ENCODE measurements around the gene MUSK. TPM values are rescaled to one million over a fixed set of nuclear protein-coding genes. Genes with fewer than 3 reads are reported as not detected.

MUSK gene
- total RNA-seq, 1 experiment from 2014 or later: not detected

GRCh38 chr9:110767559-110768063 lies 99.0 kb downstream of the MUSK start:
- ChIA-PET POLR2A (interaction anchor here (0.6 to 0.7 kb wide), 2 partner anchors 81 to 348 kb away, joined by 3 read pairs; no protein-coding TSS in a partner anchor), CTCF (no interaction called here)
- Histone ChIP-seq H3K36me3 (ENCODE audit: control insufficient read depth, insufficient read depth, low read length) (no peaks in the 10 kb centered on the region), H3K27ac (ENCODE audit: low read length) (no peak overlapping the region), H3K4me3 (ENCODE audit: low read depth in 2 of 2, low read length in 2 of 2) (no peak overlapping the region), H3K27me3 (ENCODE audit: control insufficient read depth, insufficient read depth, low read length) (no peaks in the 10 kb centered on the region), H3K9me3 (ENCODE audit: control insufficient read depth, insufficient read depth, low read depth, low read length) (no peaks in the 10 kb centered on the region), H3K4me1 (ENCODE audit: control insufficient read depth, insufficient read depth, low read length) (no peaks in the 10 kb centered on the region)
- TF ChIP-seq, protein P1, sequence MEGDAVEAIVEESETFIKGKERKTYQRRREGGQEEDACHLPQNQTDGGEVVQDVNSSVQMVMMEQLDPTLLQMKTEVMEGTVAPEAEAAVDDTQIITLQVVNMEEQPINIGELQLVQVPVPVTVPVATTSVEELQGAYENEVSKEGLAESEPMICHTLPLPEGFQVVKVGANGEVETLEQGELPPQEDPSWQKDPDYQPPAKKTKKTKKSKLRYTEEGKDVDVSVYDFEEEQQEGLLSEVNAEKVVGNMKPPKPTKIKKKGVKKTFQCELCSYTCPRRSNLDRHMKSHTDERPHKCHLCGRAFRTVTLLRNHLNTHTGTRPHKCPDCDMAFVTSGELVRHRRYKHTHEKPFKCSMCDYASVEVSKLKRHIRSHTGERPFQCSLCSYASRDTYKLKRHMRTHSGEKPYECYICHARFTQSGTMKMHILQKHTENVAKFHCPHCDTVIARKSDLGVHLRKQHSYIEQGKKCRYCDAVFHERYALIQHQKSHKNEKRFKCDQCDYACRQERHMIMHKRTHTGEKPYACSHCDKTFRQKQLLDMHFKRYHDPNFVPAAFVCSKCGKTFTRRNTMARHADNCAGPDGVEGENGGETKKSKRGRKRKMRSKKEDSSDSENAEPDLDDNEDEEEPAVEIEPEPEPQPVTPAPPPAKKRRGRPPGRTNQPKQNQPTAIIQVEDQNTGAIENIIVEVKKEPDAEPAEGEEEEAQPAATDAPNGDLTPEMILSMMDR (IDR thresholded peaks at IDR 0.05): no peak
- TF ChIP-seq SIN3A (IDR thresholded peaks at IDR 0.05; ENCODE audit: borderline replicate concordance, insufficient read depth, low read depth, low read length): no peak
- TF ChIP-seq, protein P2, sequence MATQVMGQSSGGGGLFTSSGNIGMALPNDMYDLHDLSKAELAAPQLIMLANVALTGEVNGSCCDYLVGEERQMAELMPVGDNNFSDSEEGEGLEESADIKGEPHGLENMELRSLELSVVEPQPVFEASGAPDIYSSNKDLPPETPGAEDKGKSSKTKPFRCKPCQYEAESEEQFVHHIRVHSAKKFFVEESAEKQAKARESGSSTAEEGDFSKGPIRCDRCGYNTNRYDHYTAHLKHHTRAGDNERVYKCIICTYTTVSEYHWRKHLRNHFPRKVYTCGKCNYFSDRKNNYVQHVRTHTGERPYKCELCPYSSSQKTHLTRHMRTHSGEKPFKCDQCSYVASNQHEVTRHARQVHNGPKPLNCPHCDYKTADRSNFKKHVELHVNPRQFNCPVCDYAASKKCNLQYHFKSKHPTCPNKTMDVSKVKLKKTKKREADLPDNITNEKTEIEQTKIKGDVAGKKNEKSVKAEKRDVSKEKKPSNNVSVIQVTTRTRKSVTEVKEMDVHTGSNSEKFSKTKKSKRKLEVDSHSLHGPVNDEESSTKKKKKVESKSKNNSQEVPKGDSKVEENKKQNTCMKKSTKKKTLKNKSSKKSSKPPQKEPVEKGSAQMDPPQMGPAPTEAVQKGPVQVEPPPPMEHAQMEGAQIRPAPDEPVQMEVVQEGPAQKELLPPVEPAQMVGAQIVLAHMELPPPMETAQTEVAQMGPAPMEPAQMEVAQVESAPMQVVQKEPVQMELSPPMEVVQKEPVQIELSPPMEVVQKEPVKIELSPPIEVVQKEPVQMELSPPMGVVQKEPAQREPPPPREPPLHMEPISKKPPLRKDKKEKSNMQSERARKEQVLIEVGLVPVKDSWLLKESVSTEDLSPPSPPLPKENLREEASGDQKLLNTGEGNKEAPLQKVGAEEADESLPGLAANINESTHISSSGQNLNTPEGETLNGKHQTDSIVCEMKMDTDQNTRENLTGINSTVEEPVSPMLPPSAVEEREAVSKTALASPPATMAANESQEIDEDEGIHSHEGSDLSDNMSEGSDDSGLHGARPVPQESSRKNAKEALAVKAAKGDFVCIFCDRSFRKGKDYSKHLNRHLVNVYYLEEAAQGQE (IDR thresholded peaks at IDR 0.05; ENCODE audit: insufficient read depth in 1 of 2, low read depth in 2 of 2, low read length in 1 of 2): no peak
- no peak for TF ChIP-seq TCF7L2 (IDR thresholded peaks at IDR 0.05; ENCODE audit: low read depth, low read length)
- TF ChIP-seq POLR2AphosphoS5 (IDR thresholded peaks at IDR 0.05; ENCODE audit: low read depth, low read length): no peak
- BruUV-seq (replicated peaks): no TSS peak
- DNase-seq (ENCODE audit: low read depth, low spot score) (no peak), ATAC-seq (no peak)
- in situ Hi-C loops (cut with HindIII; ENCODE audit: low pct_unique_long_range_greater_than_20kb, low sequenced_read_pairs) (no loop called here), intact Hi-C loops (cut with micrococcal nuclease; ENCODE audit: unreplicated experiment) (no loop called here)

GRCh38 chr9:110768886-110769285 lies 100.3 kb downstream of the MUSK start:
- Histone ChIP-seq H3K36me3 (ENCODE audit: control insufficient read depth, insufficient read depth, low read length) (no peaks in the 10 kb centered on the region), H3K27ac (ENCODE audit: low read length) (no peak overlapping the region), H3K9me3 (ENCODE audit: control insufficient read depth, insufficient read depth, low read depth, low read length) (no peaks in the 10 kb centered on the region), H3K4me3 (ENCODE audit: low read depth in 2 of 2, low read length in 2 of 2) (no peak overlapping the region), H3K27me3 (ENCODE audit: control insufficient read depth, insufficient read depth, low read length) (no peaks in the 10 kb centered on the region), H3K4me1 (ENCODE audit: control insufficient read depth, insufficient read depth, low read length) (no peaks in the 10 kb centered on the region)
- intact Hi-C loops (cut with micrococcal nuclease; ENCODE audit: unreplicated experiment): no loop called here
- in situ Hi-C loops (cut with HindIII; ENCODE audit: low pct_unique_long_range_greater_than_20kb, low sequenced_read_pairs): no loop called here
- ATAC-seq: no peak
- DNase-seq (ENCODE audit: low read depth, low spot score): no peak
- CTCF ChIA-PET: no interaction called here
- no TSS peak for BruUV-seq (replicated peaks)
- TF ChIP-seq POLR2AphosphoS5 (IDR thresholded peaks at IDR 0.05; ENCODE audit: low read depth, low read length) (no peak), TCF7L2 (IDR thresholded peaks at IDR 0.05; ENCODE audit: low read depth, low read length) (no peak), SIN3A (IDR thresholded peaks at IDR 0.05; ENCODE audit: borderline replicate concordance, insufficient read depth, low read depth, low read length) (no peak)
- TF ChIP-seq, protein P1 (IDR thresholded peaks at IDR 0.05): no peak
- TF ChIP-seq, protein P2 (IDR thresholded peaks at IDR 0.05; ENCODE audit: insufficient read depth in 1 of 2, low read depth in 2 of 2, low read length in 1 of 2): no peak
- POLR2A ChIA-PET: no interaction called here

Data from Panc1 (cell line).